Stimulated activated CD4-positive, alpha-beta T cell treated with anti-CD3 and anti-CD28 coated beads, Interleukin-12 subunit alpha, Interleukin-12 subunit beta, amount 100 ng/mL, for 24 hours (primary cell): ENCODE data around the gene SCN5A.

ENCODE experiments used
- DNase-seq, 2 experiments: peaks; one replicate each; pipeline ENCODE4 v3.0.0-alpha.2; 2020; ENCODE audit warnings: low read depth in 2 of 2

SCN5A gene

DNA sequence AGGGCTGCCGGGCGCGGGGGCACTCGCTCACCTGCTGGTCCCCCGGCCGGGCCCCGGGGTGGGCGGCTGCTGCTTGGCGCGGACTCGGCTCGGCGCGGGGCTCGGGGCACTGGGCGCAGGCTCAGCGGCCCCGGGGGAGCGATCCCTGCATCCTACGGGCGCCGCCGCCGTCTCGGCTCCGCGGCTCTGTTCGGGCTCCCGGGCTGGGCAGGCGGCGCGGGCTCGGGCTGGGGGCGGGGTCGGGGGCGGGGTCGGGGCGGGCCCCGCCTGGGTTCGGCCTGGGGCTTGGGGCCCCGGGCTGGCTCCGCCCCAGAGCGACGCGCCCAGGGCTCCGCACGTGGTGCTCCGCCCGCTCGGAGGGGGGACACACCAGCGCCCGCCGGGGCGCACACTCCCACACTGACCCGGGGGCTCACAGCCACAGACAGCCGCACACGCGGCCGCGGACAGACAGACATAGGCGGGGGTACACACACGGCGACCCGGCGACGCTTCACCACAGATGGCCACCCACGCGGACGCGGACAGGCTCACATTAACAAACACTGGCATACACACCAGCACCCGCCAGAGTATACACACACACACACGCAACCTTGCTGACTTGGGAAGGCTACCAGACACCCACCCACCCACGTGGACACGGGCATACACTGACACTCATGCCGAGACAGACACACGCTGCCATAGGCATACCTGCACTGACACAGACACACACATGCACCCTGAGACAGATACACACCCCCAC, at the start of gene SCN5A:
SCN5A (minus strand) TSS at position 188 of the 748 bp plus-strand sequence. CDS start 16,380 bp downstream, outside the sequence.
- peak; percentile 23 to 38 for DNase-seq

DNA sequence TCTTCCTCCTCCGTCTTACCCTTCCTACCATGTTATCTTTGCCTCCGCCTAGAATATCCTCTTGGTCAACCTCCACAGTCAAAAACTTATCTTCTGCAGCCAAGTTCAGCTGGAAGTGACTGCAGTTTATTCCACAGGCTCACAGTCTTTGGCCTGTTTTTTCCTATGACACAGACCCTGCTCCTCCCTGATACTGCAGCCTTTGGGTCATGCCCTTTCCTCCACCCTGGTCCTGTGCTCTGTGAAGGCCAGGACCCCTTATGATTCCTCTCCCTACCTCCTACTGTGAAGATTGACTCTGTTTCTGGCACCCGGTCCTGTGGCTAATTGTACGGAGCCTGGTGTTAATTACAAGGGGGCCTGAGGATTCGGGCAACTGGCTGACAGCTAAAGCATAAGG, 49.3 kb upstream of the SCN5A start:
- no peak for DNase-seq

DNA sequence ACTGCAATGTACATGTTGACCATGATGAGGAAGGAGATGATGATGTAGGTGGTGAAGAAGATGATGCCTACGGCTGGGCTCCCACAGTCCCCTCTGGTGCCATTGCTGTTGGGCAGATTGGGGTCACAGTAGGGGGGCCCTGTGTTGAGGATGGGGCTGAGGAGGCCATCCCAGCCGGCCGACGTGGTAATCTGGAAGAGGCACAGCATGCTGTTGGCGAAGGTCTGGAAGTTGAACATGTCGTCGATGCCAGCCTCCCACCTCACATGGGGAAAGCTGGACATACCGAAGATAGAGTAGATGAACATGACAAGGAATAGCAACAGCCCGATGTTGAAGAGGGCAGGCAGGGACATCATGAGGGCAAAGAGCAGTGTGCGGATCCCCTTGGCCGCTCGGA, 48.6 kb upstream of the SCN5A start:
- DNase-seq: no peak

DNA sequence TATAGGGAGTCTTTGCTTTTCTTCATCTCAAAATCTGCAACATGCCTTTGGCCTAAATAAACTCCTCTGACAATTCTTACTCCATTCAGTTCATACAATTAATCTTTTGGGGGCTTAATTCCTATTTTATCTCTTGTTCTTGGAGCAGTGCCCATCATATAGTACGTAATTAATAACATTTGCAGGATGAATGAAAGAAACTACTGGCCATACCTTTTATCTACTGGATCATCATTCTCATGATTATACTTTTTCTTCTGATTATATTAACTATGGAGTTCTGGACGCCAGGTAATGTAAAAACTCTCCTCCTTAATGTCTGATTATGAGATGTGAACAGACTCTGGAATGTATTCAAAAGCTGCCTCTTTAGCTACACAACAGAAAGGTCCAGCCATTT, 46.5 kb upstream of the SCN5A start:
- no peak for DNase-seq

DNA sequence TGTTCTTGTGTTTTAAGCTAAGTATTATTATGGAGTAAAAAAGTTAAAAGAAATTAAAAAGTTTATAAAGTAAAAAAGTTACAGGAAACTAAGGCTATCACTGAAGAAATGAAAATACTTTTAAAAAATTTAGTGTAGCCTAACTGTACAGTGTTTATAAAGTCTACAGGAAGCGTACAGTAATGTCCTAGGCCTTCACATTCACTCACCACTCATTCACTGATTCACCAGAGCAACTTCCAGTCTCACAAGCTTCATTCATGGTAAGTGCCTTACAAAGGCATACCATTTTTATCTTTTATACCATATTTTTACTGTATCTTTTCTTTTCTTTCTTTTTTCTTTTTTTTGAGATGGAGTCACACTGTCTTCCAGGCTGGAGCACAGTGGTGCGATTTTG, 40.7 kb upstream of the SCN5A start:
- DNase-seq: no peak

DNA sequence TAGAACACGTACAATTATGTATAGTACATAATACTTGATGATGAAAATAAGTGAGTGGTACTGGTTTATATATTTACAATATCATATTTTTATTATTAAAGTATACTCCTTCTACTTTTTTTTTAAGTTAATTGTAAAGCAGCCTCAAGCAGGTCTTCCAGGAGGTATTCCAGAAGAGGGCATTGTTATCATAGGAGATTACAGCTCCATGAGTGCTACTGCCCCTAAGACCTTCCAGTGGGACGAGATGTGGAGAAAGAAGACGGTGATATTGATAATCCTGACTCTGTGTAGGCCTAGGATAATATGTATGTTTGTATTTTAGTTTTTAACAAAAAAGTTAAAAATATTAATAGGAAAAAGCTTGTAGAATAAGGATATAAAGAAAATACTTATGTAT, 40.3 kb upstream of the SCN5A start:
- DNase-seq: no peak

DNA sequence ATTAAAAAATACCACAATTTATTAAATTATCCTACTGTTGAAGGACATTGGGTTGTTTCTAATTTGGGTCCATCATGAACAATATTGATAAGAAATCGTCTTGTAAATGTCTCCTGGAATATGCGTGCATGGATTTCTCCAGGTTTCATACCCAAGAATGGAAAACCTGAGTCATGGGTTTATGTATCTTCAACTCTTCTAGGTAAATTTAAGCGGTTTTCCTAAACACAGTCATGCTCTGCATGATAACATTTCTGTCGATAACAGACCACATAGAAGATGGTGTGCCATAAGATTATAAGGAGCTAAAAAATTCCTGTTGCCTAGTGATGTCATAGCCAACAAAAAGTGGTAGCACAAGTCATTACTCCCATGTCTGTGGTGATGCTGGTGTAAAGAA, 39.9 kb upstream of the SCN5A start:
- no peak for DNase-seq

DNA sequence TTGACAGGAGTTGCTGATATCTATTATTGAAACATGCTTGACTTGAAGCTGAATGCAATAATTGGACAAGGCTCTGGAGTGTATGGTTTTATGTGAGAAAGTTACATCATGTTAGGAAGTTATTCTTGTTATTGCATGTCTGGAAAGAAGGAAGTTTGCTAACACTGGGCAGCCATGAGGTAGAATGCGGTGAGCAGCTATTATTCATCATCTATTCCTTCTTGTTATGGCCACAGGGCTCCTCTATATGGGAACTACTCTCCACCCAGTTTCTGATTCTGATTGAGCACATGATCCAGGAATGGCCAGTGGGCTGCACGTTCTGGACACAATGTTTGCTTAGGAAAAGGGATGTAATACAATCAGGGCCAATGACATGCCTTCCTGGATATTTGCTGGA, 37.8 kb upstream of the SCN5A start:
- DNase-seq: no peak

DNA sequence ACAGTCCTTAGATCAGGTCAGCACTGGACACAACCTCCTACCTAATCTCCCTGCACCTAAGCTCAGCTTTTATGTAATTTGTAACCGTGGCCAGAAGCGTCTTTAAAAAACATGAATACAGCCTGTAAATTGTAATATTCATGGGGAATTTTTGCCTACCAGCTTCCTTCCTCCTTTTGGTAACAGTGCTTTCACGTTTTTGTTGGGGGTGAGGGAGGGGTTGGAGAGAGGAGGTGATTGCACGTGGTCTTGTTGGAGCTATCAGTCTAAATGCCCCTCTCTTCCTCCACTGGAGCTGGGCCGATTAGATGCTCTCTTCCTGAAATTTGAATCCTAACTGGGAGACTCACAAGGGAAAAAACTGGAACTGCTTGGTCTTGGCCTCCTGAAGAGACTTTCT, 35.1 kb upstream of the SCN5A start:
- no peak for DNase-seq

DNA sequence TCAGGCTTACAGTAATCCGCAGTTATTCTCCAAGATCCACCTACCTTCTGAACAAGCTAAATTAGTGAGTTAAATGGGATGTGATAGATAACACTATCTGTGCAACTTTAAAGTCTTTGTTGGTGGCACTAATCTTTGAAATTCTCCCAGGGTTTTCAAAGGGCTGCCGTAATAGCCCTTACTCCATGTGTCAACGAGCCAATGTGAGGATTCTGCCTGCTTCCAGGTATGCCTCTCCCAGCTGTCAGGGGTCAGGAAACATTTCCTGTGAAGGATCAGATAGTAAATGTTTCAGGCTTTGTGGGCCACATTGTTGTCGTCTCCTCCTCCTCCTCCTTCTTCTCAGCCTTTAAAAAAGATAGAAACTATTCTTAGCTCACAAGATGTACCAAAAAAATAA, 20.2 kb upstream of the SCN5A start:
- no peak for DNase-seq

DNA sequence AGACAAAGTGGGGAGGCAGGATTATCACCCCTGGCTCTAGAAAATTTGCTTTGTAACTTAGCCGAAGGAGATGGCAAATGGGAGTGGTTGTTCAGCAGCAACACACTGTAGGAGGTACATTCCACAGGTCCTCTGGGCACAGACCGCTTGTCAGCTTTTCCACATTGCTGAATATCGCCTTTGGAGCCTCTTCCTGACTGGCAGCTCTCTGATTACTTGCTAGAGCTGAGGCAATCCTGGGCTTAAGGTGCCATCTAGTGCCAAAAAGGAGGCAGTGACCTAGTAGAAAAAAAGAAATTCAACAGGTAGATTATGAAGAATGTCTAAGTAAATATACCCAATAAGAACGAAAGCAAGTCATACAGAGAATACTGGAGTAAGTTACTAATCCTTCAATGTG, 13.1 kb upstream of the SCN5A start:
- DNase-seq: no peak

DNA sequence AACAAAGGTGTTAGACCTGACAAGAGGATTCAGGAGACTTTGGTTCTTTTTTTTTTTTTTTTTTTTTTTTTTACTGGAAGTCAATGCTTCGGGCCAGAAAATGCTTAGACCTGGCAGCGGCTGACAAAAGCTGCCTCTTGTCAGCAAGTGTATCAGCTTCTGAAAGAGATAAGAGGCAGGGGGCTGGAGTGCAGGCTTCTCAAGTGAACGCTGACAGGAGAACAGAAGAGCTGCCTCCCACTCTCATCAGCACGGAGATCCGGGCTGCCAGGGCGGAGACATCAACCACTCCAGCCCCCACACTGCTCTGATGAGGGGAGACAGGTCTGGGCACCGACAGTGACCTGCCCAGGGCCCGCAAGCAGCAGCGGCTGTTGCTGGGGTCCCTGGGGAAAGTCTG, 9.4 kb upstream of the SCN5A start:
- no peak for DNase-seq

DNA sequence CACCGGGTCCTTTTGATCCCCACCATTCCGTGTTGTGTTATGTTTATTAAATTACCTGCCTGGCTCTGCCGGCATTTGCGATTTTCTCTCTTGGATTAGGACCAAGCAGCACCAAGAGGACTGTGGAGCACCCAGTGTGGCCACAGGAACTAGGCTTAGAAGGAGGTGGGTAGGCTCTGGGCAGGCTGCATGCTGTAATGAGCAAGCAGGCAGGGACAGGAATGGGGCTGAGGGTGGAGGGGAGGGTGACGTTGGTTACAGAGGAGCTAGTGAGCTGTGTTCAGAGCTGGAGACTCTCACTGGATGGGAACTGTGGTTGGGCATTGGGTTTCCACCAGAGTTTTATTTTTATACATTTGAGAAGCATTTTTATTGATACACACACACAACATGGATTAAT, 7.9 kb upstream of the SCN5A start:
- DNase-seq: no peak

DNA sequence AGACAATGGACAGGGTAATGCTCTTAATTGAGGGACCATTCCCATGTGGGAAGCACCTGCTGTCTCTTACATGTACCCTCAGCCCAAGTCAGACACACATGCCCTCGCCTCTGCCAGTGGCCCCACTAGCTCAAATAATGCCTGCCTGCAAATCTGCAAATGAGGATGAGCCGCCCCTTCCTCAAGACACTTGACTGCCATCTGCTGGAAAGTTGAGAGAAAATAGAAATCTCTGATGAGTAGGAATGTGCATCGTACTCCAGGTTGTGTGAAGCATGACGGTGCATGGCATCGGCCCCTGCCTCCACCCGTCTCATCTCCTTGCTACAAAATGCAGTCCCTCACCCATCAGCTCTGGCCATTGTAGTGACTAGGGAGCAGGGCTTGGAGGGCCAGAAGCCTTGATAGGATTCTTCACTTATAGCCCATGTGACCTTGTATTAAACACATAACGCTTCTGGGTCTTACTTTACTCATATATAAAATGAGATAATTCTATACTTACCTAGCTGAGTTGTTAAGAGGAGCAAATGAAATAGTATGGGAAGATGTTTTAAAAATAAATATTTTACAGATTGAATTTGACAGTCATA, 6.3 kb upstream of the SCN5A start:
- DNase-seq: no peak

DNA sequence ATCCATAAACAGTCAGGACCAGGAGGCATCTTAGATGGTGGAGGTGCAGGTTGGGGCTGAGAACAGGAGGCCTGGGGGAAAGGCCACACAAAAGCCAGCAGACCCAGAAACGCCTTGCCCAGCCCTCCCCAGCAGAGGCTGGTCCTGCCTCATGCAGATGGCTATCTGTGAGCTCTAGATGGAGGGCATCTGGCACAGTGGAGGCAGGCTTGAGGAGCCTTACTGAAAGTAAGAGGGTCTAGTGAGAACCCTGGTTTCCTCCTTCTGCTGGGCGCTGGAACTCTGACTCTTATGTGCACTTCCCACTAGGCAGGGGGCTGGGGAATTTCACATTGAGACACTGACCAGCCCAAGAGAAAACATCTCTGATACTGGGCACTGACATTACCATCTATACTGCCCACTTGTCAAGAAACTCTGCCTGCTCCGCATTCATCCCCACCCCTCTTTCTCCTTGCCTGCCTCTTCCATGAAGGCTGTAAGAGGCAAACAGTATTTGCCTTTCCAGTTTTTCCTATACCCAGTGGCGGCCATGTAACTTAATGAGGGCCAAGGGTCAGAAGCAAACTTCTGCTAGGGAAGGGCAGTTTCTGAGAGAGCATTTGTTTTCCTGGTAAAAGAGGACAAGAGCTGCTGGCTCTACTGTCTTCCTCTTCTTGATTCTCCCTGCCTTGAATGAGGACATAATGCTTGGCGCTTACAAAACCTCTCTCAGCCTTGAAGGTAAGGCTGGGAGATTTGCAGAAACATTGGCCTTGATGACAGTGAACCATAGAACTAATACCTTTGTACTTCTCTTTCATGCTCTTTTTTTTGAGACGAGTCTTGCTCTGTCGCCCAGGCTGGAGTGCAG, 4.4 kb upstream of the SCN5A start:
- DNase-seq: no peak

DNA sequence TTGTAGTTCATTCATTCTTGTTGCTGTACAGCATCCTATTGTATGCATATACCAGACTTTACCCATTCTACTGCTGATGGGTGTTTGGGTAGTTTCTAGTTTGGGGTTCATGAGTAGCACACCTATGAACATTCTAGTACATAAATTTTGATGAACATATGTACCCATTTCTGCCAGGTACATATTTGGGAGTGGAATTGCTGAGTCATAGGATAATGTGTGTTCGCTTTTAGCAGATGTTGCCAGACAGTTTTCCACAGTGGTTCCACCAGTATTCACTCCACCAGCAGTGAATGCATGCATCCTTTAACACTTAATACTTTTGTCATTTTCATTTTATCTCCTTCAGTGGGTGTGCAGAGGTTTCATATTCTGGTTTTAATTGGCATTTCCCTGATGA, 3.4 kb upstream of the SCN5A start:
- DNase-seq: no peak

DNA sequence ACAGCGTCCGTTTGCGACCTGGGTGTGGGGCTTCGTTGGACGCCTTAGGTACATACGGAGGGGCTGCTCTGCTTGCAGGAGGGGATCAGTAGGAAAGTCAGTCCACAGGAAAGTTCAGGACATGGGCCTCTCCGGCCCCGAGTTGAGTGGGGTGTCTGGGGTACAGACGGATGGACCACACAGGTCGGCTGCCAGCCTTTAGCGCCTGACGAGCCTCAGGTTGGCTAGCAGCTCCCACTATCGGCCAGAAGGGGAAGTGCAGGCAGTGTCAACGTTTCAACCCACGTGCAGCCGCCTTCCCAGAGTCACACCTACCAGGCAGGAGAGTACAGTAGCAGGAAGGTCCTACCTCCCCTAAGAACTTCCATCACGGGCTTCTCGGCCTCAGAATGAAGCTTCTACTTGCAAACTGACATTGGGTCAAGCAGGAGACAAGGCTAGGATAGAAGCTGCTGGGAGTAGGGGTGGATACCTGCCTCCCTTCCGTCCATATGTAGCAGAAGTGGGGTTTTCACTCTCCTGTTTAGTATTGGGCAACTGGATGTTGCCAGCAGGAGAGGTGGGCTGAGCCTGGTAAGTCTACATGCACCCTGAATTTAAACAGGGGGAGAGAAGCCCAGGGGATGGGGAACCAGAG, 1.8 kb upstream of the SCN5A start:
- DNase-seq: peak; percentile 51 to 67

DNA sequence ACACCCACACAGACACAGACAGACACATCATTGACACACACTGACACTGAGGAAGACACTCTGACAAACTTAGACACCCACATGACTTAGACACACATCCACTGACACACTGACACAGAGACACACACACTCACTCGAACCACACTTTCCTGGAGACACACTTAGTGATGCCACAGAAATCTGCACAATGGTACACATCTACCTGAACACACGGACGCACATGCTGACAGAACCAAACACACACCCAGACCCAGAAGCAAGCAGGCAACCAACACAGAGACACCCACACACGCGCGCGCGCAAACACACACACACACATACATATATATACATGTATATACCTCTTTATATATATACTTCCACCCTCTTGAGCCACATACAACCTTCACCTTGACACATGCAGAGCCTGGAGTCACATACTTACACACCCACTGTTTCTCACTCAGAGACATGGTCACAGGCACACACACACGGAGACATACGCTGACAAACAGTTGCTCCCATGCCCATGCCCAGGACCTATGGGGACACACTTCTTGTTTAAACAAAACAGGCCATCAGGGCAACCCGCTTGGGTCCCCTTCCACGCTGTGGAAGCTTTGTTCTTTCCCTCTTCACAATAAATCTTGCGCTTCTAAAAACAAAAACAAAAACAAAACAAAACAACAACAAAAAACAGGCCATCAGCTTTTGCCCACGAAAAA, 913 bp upstream of the SCN5A start:
- DNase-seq: no peak

DNA sequence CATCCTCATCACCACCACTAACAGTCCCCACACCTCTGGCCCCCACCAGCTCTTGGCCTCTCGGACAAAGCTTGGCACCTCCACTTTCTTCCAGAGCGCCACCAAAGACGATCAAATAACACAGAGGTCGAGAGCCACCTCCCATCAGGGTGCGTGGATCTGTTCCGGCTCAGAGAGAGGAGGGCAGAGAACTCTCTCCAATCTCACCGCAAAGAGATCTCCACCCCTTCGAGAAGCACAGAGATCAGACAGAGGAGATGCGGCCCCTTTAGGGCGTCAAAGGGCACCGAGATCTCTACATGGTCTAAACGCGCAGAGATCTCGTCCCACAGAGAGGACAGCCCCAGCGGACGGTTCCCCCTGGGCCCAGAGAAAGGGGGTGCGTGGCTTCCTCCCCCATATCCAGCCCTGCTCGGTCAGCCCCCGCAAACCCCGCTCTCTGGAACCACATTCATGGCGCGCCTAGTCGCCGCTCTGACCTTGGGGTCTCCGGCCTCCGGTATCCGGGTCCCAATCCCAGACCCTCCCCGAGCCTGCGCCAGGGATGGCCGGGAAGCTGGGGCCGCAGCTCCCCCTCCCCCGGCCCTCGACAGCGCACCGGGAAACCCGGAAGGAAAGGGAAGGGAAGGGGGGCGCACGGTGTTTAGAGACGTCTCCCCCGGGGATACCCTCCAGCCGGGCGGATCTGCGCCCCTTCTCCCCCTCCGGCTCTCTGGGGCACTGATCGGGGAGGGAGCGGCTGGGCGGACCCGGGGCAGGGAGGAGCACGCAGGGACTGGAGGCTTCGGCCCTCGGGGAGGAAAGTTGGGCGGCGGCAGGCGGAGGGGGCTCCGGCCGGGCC, 608 bp downstream of the SCN5A start:
- no peak for DNase-seq

DNA sequence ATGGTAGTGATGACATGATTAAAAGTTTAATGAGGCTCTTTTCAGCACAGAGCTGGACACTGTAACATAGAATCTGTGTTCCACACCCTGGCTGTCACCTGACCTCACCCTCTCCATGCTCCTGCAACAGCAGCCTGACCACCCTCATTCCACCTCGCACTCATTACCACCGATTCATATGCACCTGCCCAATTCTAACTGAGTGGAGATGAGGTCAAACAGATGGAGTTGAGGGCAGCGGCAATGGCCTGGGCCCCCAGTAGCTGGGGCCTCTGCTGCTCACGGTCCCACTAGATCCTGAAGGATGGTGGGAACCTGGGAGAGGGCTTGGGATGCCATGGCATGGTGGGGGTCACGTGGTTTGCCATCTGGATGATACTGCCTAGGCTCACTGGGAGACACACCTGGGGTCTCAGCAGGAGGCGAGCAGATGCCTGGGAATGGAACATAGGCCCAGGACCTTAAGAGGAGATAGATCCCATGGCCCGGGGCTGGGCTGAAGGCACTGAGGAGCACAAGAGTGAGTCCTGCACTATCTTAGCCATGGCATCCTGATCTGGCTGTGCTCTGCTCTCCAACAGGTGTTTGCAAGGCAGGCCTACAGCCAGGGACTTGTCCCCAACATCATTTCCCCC, 1.3 kb downstream of the SCN5A start:
- DNase-seq: no peak
